Kidney epithelial cell (primary cell): ENCODE measurements around the gene CFAP54. TPM values are rescaled to one million over a fixed set of nuclear protein-coding genes. Genes with fewer than 3 reads are reported as not detected.

Experiments used
- DNase-seq: peaks from one replicate; pipeline ENCODE4 v3.0.0-alpha.2; 2010; ENCODE audit warnings: low read depth
- H3K27me3 ChIP-seq: 2 replicates; pipeline ENCODE4 v1.6.0; 2011; ENCODE audit warnings: low read length; ENCODE audit not compliant: control insufficient read depth, insufficient read depth
- H3K36me3 ChIP-seq: 2 replicates; pipeline ENCODE4 v1.5.1; 2011; ENCODE audit warnings: low read length; ENCODE audit not compliant: control insufficient read depth, insufficient read depth
- H3K4me3 ChIP-seq: 2 replicates; pipeline ENCODE4 v1.5.1; 2011; ENCODE audit warnings: low read depth, mild to moderate bottlenecking, control low read depth, low read length
- total RNA-seq: library from RNA; depleted of rRNA; stranded (reverse); fragments of >200 nt; gene quantifications from 2 replicates; pipeline ENCODE4 v1.2.3, GENCODE V29; 2015
- TF ChIP-seq, protein P1 (sequence below): IDR thresholded peaks from 2 replicates; pipeline ENCODE4 v1.5.1; 2011; ENCODE audit warnings: mild to moderate bottlenecking, moderate library complexity, low read length, control low read depth, inconsistent platforms; ENCODE audit not compliant: insufficient read depth, poor library complexity, severe bottlenecking

Gene CFAP54
- total RNA-seq, 1 donor from 2014 or later = 0.79 TPM

DNA sequence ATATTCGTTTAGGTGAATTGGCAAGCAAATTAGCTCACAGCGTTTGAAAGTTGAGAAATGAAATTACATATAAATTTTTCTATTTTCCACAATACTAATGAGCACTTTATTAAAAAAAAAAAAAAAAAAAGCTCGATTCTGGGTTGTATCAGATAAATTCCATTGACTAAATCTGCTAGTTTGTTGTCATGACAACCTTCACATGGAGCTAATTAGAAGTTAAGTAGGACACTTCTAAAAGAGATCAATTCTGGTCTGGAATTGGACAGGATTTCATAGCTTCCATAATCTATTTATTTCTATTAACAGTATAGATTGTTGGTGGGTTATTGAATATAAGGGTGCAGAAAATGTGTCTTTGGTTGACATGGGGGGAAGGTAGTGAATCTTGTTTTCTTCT lies 332.2 kb downstream of the CFAP54 start:
- DNase-seq = no peak
- H3K27me3 ChIP-seq = no peaks in the 10 kb centered on the region
- H3K4me3 ChIP-seq = no peak overlapping the region
- TF ChIP-seq, protein P1, sequence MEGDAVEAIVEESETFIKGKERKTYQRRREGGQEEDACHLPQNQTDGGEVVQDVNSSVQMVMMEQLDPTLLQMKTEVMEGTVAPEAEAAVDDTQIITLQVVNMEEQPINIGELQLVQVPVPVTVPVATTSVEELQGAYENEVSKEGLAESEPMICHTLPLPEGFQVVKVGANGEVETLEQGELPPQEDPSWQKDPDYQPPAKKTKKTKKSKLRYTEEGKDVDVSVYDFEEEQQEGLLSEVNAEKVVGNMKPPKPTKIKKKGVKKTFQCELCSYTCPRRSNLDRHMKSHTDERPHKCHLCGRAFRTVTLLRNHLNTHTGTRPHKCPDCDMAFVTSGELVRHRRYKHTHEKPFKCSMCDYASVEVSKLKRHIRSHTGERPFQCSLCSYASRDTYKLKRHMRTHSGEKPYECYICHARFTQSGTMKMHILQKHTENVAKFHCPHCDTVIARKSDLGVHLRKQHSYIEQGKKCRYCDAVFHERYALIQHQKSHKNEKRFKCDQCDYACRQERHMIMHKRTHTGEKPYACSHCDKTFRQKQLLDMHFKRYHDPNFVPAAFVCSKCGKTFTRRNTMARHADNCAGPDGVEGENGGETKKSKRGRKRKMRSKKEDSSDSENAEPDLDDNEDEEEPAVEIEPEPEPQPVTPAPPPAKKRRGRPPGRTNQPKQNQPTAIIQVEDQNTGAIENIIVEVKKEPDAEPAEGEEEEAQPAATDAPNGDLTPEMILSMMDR = no peak
- no peaks in the 10 kb centered on the region for H3K36me3 ChIP-seq

DNA sequence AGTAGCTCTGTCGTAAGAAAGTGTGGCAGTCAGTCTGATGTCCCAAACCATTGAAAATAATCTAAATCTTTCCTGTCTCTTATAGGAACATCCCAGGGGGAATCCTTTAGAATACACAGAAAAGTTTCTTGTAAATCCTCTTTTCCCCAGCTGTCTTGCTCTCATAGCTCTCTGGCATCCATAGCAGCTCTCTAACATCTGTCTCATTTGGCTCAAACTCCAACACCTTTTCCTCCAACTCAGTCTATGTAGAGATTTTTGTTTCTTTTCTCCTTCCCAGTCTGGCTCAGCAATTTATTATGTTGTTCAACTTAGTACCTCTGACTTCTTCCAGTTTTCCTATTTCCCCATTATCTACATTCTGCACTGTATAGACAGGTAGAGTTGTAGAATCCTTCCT lies 333.3 kb downstream of the CFAP54 start:
- H3K27me3 ChIP-seq = no peaks in the 10 kb centered on the region
- TF ChIP-seq, protein P1 = no peak
- DNase-seq = no peak

DNA sequence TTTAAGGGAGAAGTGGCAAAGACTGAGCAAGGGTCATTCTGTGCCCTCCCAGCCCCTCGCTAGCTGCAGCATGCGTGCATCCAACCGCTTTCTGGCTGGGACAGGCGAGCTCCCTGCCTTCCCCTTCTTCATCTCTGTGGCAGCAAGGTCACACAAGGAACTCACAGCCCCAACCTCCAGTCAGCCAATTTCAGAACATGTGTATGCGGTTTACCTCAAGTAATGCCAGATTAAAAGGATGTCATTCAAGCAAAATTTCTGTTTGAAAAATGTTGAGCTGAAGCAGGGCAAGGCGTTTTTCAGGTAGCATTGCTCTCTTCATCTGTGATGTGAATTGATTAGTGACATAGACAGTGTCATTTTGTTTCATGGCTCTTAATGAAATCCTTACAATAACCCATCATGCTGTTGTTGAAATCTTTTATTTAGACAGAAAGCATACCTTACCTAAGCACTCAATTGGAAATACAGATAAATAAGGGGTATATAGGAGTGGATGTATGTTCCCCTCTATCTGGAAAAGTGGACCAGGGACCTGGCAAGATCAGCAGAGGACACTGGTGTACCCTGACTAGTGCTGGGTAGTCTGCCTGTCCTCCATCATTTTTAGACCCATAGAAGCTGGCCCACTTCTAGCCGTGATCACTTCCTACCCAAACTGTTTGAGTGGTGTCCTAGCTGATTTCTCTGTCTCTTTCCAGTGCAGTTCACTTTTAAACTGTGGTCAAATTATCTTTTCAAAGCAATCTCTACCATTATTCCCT lies 334.9 kb downstream of the CFAP54 start:
- Histone ChIP-seq H3K36me3 (no peaks in the 10 kb centered on the region), H3K4me3 (no peak overlapping the region), H3K27me3 (no peaks in the 10 kb centered on the region)
- TF ChIP-seq, protein P1 = no peak
- no peak for DNase-seq

More for the DNA sequence above, 333.3 kb downstream of the CFAP54 start:
- H3K4me3 ChIP-seq = no peak overlapping the region
- H3K36me3 ChIP-seq = no peaks in the 10 kb centered on the region

DNA sequence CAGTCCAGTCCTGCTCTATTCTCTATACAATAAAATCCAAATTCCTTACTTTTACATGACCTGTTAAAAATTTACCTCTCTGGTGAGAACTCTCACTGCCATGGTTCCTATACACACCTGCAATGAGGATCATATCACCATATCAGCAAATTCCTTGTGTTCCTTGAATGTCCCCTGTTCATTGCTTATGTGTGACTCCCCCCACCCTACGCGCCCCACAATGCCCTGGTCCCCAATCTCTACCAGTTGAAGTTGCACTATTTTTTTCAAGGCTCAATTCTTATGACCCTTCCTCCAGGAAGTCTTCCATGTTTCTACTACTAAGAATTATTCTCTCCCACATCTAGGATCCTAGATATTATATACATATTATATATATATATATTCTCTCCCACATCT lies 335.5 kb downstream of the CFAP54 start:
- no peak overlapping the region for H3K4me3 ChIP-seq
- DNase-seq = no peak
- no peaks in the 10 kb centered on the region for H3K27me3 ChIP-seq
- TF ChIP-seq, protein P1 = no peak
- no peaks in the 10 kb centered on the region for H3K36me3 ChIP-seq

DNA sequence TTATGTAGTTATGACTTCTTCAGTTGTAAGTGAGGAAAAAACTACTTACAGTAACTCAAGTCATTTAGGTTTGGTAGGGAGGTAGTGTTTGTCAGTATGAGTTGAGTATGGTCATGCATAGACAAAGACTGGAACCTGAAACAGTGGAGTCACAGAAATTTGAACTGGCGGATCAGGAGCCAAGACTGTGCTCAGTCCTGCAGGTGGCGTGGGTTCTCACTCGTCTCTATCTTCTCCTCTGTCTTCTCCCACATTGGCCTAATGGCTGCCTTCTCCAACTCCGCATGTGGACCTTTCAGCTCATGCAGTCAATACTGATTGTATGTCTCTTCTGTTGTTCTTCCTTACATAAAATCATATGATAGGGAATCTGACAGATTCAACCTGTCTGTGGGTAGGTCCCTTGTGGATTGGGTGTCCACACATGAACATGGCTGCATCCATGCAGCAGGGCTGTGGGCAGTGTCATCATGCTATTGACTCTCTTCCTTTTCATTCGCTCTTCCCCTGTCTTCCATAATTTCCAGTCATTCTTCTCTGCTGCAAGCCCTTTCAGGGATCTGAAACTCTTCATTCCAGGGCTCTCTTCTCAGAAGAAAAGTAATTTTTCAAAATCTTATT lies 338.9 kb downstream of the CFAP54 start:
- TF ChIP-seq, protein P1 = no peak
- no peak for DNase-seq
- no peaks in the 10 kb centered on the region for H3K27me3 ChIP-seq
- H3K36me3 ChIP-seq = no peaks in the 10 kb centered on the region
- H3K4me3 ChIP-seq = no peak overlapping the region
